GM10266 (cell line): ENCODE measurements around the gene CALCOCO1.
"Not testable (repeated sequence)": the region's sequence is repeated elsewhere in the genome, so short reads cannot be mapped to it uniquely, and the experiment has no call there.

Source experiments
- DNase-seq: peaks from one replicate; pipeline ENCODE4 v3.0.0; 2012; ENCODE audit errors: extremely low spot score
- TF ChIP-seq, protein P1 (sequence below): IDR thresholded peaks from 2 replicates; pipeline ENCODE4 v1.5.1; 2012; ENCODE audit warnings: mild to moderate bottlenecking, low read depth; ENCODE audit not compliant: control insufficient read depth, insufficient read depth; ENCODE audit errors: missing control alignments

Gene CALCOCO1

DNA sequence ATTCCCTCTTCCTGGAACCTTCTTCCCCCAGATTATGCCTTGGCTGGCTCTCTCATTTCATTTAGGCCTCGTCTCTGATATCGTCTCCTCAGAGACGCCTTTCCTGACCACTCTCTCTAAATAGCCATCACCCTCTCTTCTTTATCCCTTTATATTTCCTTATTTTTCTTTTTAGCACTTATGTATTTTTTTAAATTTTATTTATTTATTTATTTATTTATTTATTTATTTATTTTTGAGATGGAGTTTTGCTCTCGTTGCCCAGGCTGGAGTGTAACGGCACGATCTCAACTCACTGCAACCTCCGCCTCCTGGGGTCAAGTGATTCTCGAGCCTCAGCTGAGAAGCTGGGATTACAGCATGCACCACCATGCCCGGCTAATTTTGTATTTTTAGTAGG lies 43.3 kb downstream of the CALCOCO1 start:
- TF ChIP-seq, protein P1, sequence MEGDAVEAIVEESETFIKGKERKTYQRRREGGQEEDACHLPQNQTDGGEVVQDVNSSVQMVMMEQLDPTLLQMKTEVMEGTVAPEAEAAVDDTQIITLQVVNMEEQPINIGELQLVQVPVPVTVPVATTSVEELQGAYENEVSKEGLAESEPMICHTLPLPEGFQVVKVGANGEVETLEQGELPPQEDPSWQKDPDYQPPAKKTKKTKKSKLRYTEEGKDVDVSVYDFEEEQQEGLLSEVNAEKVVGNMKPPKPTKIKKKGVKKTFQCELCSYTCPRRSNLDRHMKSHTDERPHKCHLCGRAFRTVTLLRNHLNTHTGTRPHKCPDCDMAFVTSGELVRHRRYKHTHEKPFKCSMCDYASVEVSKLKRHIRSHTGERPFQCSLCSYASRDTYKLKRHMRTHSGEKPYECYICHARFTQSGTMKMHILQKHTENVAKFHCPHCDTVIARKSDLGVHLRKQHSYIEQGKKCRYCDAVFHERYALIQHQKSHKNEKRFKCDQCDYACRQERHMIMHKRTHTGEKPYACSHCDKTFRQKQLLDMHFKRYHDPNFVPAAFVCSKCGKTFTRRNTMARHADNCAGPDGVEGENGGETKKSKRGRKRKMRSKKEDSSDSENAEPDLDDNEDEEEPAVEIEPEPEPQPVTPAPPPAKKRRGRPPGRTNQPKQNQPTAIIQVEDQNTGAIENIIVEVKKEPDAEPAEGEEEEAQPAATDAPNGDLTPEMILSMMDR = no peak
- DNase-seq = no peak

DNA sequence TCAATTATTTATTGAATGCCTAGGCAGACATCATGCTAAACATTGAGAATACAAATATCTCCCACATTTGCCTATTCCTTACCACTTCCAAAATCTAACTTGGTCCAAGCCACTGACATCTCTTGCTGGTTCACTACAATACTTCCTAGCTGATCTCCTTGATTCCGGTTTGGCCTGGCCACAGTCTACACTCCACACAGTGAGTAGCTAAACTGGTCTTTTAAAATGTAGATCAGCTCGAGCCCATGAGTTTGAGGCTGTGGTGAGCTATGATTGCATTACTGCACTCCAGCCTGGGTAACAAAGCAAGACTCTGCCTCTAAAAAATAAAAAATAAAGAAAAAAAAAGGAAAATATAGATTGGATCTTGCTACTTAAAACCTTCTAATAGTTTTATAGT lies 43.8 kb downstream of the CALCOCO1 start:
- DNase-seq = no peak
- TF ChIP-seq, protein P1 = no peak

DNA sequence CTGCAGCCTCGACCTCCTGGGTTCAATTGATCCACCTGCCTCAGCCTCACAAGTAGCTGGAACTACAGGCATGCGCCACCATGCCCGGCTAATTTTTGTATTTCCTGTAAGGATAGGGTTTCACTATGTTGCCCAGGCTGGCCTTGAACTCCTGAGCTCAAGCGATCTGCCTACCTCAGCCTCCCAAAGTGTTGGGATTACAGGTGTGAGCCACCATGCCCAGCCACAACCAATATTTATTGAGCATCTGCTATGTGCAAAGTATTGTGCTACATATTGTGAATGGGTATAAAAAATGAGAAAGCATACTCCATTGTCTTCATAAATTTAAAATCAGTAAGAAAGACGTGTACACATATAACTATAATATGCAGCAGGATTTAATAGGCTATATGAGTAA lies 47.2 kb downstream of the CALCOCO1 start:
- not testable (repeated sequence) for DNase-seq

DNA sequence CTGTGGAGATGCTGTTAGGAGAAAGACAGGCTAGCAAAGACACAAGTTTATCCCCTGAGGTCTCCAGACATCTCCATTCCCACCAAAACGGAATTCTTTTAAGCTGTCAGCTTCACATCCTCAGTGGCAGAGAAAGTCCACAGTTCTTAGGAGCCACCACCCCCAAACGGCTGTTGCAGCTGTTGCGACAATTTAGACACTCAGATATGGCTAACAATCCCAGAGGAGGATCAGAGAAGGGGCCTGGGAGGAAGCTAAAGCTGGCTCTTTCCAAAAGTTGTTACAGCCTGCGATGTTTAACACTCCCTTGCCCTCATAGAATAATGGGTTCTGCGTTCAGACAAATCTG lies 49.5 kb downstream of the CALCOCO1 start:
- TF ChIP-seq, protein P1 = no peak
- no peak for DNase-seq

DNA sequence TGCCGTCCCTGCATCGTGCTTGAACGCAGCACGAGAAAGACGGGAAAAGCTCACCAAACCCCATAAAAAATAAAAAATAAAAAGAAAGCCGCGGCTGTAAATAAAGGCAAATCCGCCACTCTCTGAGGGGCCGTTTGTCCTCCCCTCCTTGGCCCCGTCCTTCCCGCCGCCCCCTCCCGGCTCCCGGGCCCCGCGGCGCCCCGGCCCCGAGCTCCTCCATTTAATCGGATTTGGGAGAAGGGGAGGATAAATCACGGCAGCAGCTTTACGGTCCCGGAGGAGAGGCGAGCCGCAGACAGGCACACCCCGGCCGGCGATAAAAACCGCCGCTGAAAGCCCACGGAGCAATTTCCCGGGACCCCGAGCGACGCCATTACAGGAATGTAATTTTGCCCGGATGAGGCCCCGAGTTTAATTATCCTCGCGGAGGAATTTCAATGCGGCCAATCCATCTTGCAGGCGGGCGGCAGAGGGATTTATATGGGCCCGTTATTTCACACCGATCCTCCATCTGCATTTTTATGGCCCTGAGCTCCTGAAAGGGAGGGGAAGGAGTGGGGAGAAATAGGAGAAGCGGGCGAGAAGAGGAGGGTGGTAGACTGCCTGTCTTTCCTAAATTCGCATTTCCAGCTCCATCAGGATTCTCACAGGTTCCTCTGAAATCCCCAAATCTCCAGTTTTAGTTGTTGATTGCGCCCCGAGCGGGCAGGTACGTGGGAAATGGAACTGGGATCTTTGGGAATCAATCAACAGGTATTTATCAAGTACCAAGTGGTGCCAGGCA lies 50.0 kb downstream of the CALCOCO1 start:
- no peak for DNase-seq

DNA sequence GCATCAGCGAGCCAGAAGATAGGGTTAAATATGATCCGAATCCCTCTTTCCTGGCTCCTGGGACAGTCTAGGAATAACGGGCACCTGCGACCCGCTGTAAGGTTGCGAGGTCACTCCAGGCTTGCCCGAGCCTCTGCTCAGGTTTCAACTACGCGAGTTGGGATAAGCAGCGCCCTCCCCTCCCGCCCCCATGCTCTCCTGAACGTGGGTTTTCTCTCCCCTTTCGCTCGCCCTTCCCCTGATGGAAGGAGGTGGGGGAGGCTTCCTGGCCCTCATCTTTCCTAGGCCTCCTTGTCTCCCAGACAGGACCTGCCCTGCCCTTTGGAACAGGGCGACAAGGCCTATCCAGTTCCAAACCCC lies 50.6 kb downstream of the CALCOCO1 start:
- TF ChIP-seq, protein P1 = no peak
- DNase-seq = no peak

More for the DNA sequence above, 50.0 kb downstream of the CALCOCO1 start:
- TF ChIP-seq, protein P1 = no peak

DNA sequence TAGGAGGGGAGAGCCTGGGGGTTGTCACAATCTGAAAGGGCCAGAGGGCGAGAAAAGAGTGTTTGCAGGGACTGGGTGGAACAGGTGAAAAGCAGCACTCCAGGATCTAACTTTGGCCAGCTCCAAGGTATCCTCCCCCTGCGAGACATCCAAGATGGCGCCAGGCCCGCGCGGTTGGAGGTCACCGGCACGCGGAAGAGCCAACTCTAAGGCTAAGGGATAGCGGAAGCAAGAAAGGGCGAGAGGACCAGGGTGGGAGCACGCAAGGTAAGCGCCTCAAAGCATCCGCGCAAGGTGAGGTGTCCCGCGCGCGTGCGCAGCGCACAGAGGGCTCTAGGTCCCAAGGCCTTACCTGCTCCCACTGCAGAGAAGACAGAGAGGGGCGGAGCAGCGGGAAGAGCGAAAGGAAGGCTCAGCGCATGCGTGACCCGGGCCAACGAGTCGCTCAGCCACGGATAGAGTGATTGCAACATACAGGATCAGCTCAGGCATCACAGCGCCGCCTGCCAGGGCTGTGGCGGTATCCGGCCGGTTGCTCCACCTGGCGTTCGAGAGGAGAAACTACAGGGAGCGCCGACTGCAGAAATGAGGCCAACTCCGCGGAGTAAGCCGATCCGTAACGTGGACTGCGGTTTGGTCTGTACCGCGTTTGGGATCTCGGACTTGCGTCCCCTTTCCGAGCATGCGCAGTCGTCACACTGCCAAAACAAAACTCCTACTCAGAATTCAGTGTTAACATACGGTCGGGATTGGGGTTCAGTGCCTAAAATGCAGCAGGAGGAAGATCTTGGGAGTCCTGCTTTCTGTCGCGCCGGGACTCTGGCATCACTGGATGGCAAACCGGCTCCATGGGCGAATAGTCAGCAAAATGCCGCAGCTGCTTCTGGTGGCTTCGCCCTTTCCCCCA lies 51.3 kb downstream of the CALCOCO1 start, which contains the start of gene ATP5MC2:
TSS of gene ATP5MC2 (minus strand) at position 383 of the 907 bp plus-strand sequence. CDS start 3,469 bp downstream, outside the sequence.
- TF ChIP-seq, protein P1 = peak; percentile 99
- peak; percentile 96 for DNase-seq
